Skin of body (tissue), 2 donors: ENCODE data around the gene FBXO7. TPM values are rescaled to one million over a fixed set of nuclear protein-coding genes. Genes with fewer than 3 reads are reported as not detected.

Experiments
- DNase-seq: peaks from one replicate; lab custom pipeline; 2025; lab: John Stamatoyannopoulos, UW
- total RNA-seq: library from RNA; depleted of rRNA; stranded (reverse); fragments of >200 nt; gene quantifications from one replicate; pipeline ENCODE4 v1.2.3, GENCODE V29; 2014

FBXO7 gene
- total RNA-seq, 1 donor from 2014 or later = 71.6 TPM

- no peak for DNase-seq
Observed at GRCh38 chr22:32489377-32489776, 14.8 kb downstream of the FBXO7 start.

GRCh38 chr22:32490279-32490678, 15.7 kb downstream of the FBXO7 start:
- DNase-seq = no peak

- DNase-seq = no peak
Observed at GRCh38 chr22:32492111-32492510, 17.5 kb downstream of the FBXO7 start.

- no peak for DNase-seq
Observed at GRCh38 chr22:32493551-32493950, 18.9 kb downstream of the FBXO7 start.

- DNase-seq = no peak
Observed at GRCh38 chr22:32494971-32495370, 20.4 kb downstream of the FBXO7 start.

GRCh38 chr22:32499666-32500065, 25.1 kb downstream of the FBXO7 start:
- no peak for DNase-seq

GRCh38 chr22:32501836-32502752, 27.5 kb downstream of the FBXO7 start:
- DNase-seq = peak; percentile 24

GRCh38 chr22:32509045-32509444, 34.4 kb downstream of the FBXO7 start:
- DNase-seq = no peak

GRCh38 chr22:32511274-32511673, 36.7 kb downstream of the FBXO7 start:
- no peak for DNase-seq

GRCh38 chr22:32511776-32512175, 37.2 kb downstream of the FBXO7 start:
- no peak for DNase-seq

GRCh38 chr22:32512267-32512982, 37.8 kb downstream of the FBXO7 start:
- no peak for DNase-seq

- DNase-seq = no peak
Observed at GRCh38 chr22:32515084-32515483, 40.5 kb downstream of the FBXO7 start.

GRCh38 chr22:32517488-32517887, 42.9 kb downstream of the FBXO7 start:
- no peak for DNase-seq

GRCh38 chr22:32517921-32518320, 43.3 kb downstream of the FBXO7 start:
- DNase-seq = no peak

GRCh38 chr22:32518381-32518780, 43.8 kb downstream of the FBXO7 start:
- no peak for DNase-seq

- no peak for DNase-seq
Observed at GRCh38 chr22:32518848-32519247, 44.2 kb downstream of the FBXO7 start.

GRCh38 chr22:32520612-32521011, 46.0 kb downstream of the FBXO7 start:
- no peak for DNase-seq

GRCh38 chr22:32522237-32522636, 47.6 kb downstream of the FBXO7 start:
- DNase-seq = no peak

GRCh38 chr22:32527756-32528155, 53.1 kb downstream of the FBXO7 start:
- DNase-seq = no peak

GRCh38 chr22:32528316-32528715, 53.7 kb downstream of the FBXO7 start:
- peak; percentile 32 for DNase-seq

GRCh38 chr22:32528984-32529982, 54.7 kb downstream of the FBXO7 start:
- peak; percentile 83 for DNase-seq
